Endothelial cell (in vitro differentiated cells): Measurements from ENCODE around the gene FN1. TPM values are rescaled to one million over a fixed set of nuclear protein-coding genes. Genes with fewer than 3 reads are reported as not detected.

Source experiments
- DNase-seq: peaks from one replicate; pipeline ENCODE4 v3.0.0; 2021; ENCODE audit warnings: low spot score
- H3K27ac Mint-ChIP-seq: one replicate; pipeline ENCODE4 v1.8.0; 2021; ENCODE audit warnings: mixed read lengths, inconsistent platforms; ENCODE audit not compliant: unreplicated experiment
- H3K27me3 Mint-ChIP-seq: one replicate; pipeline ENCODE4 v1.8.0; 2021; ENCODE audit warnings: mild to moderate bottlenecking, moderate library complexity, mixed read lengths, inconsistent platforms; ENCODE audit not compliant: unreplicated experiment
- H3K36me3 Mint-ChIP-seq: one replicate; pipeline ENCODE4 v1.8.0; 2021; ENCODE audit warnings: mild to moderate bottlenecking, low read depth, mixed read lengths, inconsistent platforms; ENCODE audit not compliant: unreplicated experiment
- H3K4me1 Mint-ChIP-seq: one replicate; pipeline ENCODE4 v1.8.0; 2021; ENCODE audit warnings: mild to moderate bottlenecking, mixed read lengths, inconsistent platforms; ENCODE audit not compliant: unreplicated experiment
- H3K4me3 Mint-ChIP-seq: one replicate; pipeline ENCODE4 v1.8.0; 2021; ENCODE audit warnings: mild to moderate bottlenecking, mixed read lengths, inconsistent platforms; ENCODE audit not compliant: unreplicated experiment
- H3K9me3 Mint-ChIP-seq: one replicate; pipeline ENCODE4 v1.8.0; 2021; ENCODE audit warnings: mixed read lengths, inconsistent platforms; ENCODE audit not compliant: unreplicated experiment
- CTCF ChIP-seq: fragments of 200-600 bp; sonication (generic); IDR thresholded peaks from one replicate; pipeline ENCODE4 v1.5.0; 2021; ENCODE audit warnings: antibody characterized with exemption; ENCODE audit not compliant: unreplicated experiment
- total RNA-seq: library from RNA; stranded (reverse); fragmentation: NEBNext Ultra II Directional; extraction: Animal tissue kit (Norgen Biotek cat#: 25700); gene quantifications from one replicate; pipeline ENCODE4 v1.2.1, GENCODE V29; 2021; ENCODE audit not compliant: unreplicated experiment

FN1 gene
- total RNA-seq, 1 donor from 2014 or later = 1,159 TPM

DNA sequence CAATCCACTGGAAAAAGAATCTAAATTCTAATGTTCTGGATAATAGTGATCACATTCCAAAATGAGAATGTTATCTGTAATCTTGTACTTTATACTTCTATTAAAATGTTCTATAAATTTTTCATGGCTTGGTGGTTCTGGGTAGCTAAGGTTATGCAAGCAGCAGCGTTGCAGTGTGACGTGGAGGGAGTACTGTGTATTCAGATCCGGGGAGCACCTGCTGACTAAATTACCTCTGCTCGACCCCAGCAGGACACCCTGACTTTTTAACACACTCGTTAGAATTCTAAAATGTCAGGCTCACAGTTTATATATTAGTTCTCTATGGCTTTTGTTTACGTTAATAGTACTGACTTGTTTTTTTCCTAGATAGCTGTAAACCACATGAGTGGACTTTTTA is 111.1 kb downstream of the FN1 start:
- Mint-ChIP-seq H3K27ac (no peak overlapping the region), H3K4me3 (no peak overlapping the region), H3K27me3 (peaks cover 1% of the 10 kb centered on the region), H3K9me3 (no peaks in the 10 kb centered on the region), H3K36me3 (peaks cover 30% of the 10 kb centered on the region), H3K4me1 (peaks cover 10% of the 10 kb centered on the region)
- no peak for TF ChIP-seq CTCF
- DNase-seq = no peak

DNA sequence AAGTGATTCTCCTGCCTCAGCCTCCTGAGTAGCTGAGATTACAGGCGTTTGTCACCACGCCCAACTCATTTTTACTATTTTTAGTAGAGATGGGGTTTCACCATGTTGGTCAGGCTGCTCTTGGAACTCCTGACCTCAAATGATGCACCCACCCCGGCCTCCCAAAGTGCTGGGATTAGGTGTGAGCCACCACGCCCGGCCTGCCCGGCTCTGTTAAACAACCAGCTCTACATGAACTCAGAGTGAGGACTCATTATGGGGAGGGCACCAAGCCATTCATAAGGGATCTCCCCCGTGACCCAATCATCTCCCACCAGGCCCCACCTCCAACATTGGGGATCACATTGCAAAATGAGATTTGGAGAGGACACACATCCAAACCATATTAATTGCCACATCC is 115.2 kb downstream of the FN1 start:
- DNase-seq = no peak
- H3K27me3 Mint-ChIP-seq = no peaks in the 10 kb centered on the region
- H3K4me3 Mint-ChIP-seq = no peak overlapping the region
- no peak for TF ChIP-seq CTCF
- H3K36me3 Mint-ChIP-seq = peaks cover 15% of the 10 kb centered on the region
- no peaks in the 10 kb centered on the region for H3K4me1 Mint-ChIP-seq
- H3K9me3 Mint-ChIP-seq = no peaks in the 10 kb centered on the region
- H3K27ac Mint-ChIP-seq = no peak overlapping the region

DNA sequence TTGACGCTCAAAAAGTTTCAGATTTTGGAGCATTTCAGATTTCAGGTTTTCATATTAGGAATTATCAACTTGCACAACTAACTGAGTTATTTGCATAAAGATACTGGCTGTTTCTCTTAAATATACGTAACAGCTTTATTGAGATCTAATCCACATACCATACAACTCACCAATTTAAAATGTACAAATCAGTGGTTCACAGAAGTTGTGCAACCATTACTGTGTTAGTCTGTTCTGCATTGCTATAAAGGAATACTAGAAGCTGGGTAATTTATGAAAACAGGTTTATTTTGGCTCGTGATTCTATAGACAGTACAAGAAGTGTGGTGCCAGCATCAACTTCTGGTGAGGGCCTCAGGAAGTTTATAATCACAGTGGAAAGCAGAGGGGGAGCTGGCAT is 115.8 kb downstream of the FN1 start:
- no peaks in the 10 kb centered on the region for H3K9me3 Mint-ChIP-seq
- DNase-seq = no peak
- no peaks in the 10 kb centered on the region for H3K27me3 Mint-ChIP-seq
- H3K27ac Mint-ChIP-seq = no peak overlapping the region
- no peak for TF ChIP-seq CTCF
- peaks cover 15% of the 10 kb centered on the region for H3K36me3 Mint-ChIP-seq
- H3K4me1 Mint-ChIP-seq = no peaks in the 10 kb centered on the region
- no peak overlapping the region for H3K4me3 Mint-ChIP-seq

DNA sequence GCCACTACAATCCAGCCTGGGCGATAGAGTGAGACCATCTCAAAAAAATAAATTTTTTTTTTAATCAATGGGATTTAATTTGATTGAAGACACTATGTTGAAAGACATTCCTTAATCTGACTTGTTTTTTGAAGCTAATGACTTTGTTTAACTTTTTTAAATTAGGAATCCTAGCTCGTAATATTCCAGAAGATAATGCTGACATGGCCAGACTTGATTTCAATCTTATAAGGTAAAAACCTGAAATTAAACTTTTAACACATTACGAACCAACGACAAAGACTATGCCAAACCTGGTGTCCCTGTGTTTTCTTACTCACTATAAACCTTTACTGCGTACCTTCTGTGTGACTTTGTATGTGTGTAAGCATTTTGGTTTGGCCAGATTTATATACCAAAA is 116.4 kb downstream of the FN1 start:
- no peak overlapping the region for H3K27ac Mint-ChIP-seq
- no peaks in the 10 kb centered on the region for H3K9me3 Mint-ChIP-seq
- H3K4me3 Mint-ChIP-seq = no peak overlapping the region

GRCh38 chr2:215316336-215316735 is 119.5 kb downstream of the FN1 start:
- Mint-ChIP-seq H3K4me3 (no peak overlapping the region), H3K27ac (no peak overlapping the region)
- TF ChIP-seq CTCF = no peak

More for the DNA sequence above, 116.4 kb downstream of the FN1 start:
- TF ChIP-seq CTCF = no peak
- Mint-ChIP-seq H3K27me3 (no peaks in the 10 kb centered on the region), H3K36me3 (peaks cover 15% of the 10 kb centered on the region), H3K4me1 (no peaks in the 10 kb centered on the region)
- no peak for DNase-seq

More at GRCh38 chr2:215316336-215316735, 119.5 kb downstream of the FN1 start:
- H3K27me3 Mint-ChIP-seq = peaks cover 3% of the 10 kb centered on the region
- peaks cover 15% of the 10 kb centered on the region for H3K36me3 Mint-ChIP-seq
- DNase-seq = no peak
- H3K9me3 Mint-ChIP-seq = no peaks in the 10 kb centered on the region
- H3K4me1 Mint-ChIP-seq = peaks cover 3% of the 10 kb centered on the region
